ENCODE measurements around the gene RND3.

- no peak for TF ChIP-seq CTCF (IDR thresholded peaks at IDR 0.05)
- no peak for TF ChIP-seq MAZ (IDR thresholded peaks at IDR 0.05; ENCODE audit: borderline replicate concordance, low read depth, low read length)
- TF ChIP-seq, protein P1, sequence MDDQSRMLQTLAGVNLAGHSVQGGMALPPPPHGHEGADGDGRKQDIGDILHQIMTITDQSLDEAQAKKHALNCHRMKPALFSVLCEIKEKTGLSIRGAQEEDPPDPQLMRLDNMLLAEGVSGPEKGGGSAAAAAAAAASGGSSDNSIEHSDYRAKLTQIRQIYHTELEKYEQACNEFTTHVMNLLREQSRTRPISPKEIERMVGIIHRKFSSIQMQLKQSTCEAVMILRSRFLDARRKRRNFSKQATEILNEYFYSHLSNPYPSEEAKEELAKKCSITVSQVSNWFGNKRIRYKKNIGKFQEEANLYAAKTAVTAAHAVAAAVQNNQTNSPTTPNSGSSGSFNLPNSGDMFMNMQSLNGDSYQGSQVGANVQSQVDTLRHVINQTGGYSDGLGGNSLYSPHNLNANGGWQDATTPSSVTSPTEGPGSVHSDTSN (IDR thresholded peaks at IDR 0.05), result no peak
- TF ChIP-seq MAFK (IDR thresholded peaks at IDR 0.05; ENCODE audit: partially characterized antibody), result no peak
Measured at GRCh38 chr2:150438654-150439053, 48.8 kb downstream of the RND3 start.
